GM13976 (cell line): ENCODE data around the gene GOLM1.
"Not testable (repeated sequence)": the region's sequence is repeated elsewhere in the genome, so short reads cannot be mapped to it uniquely, and the experiment has no call there.

Experiments used
- DNase-seq: peaks from one replicate; pipeline ENCODE4 v3.0.0; 2012; ENCODE audit warnings: low spot score
- CTCF ChIP-seq: IDR thresholded peaks from 2 replicates; pipeline ENCODE4 v1.5.1; 2012; ENCODE audit warnings: borderline replicate concordance, mild to moderate bottlenecking; ENCODE audit not compliant: insufficient read depth; ENCODE audit errors: extremely low read depth, missing control alignments, control extremely low read depth
- in situ Hi-C: fragments of 300-500 bp; cut with MboI; formaldehyde crosslinking; loops from one replicate; pipeline ENCODE4 v1.12.0; 2022; ENCODE audit warnings: low sequenced_read_pairs, mixed read lengths, inconsistent platforms; ENCODE audit not compliant: unreplicated experiment

Gene GOLM1

DNA sequence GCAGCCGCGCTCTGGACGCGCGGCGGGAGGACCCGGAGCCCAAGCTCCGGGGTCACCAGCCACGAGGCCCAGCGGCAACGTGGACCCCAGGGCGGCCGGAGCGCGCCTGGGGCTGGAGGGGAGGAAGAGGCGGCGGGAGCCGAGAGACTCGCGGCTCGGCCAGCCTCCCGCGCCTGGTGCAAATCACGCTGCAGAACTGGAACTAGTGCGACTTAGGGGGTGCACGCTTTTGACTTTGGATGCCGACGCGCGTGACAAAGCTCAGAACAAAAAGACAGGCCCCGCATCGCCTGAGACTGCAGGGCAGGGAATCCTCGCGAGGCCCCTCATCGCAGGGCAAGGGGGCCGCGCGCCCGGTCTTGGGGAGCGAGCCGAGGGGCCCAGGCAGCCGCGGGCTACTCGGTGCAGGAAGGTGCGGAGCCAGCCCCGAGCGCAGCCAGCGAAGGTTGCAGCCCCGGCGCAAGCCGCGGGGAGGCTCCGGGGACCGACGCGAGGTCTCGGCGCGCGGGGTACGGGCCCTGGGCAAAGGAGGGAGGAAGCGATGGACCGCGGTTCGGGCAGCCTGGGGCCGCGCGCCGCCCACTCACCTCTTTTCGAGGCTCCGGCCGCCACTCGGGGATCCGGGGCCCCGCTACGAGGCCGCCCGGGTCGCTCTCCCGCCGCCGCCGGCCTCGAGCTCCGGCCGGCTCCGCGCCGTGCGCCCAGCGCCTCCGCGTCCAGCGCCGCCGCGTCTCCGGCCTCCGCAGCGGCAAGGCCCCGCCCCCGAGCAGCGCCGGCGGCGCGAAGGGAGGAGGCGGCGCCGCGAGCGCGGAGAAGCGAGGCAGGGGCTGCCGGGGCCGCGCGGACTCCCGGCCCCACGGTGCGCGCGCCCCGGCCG is at the start of gene GOLM1:
TSS of gene GOLM1 (minus strand) at position 735 of the 877 bp plus-strand sequence. CDS start 20,238 bp downstream, outside the sequence.
- peak; percentile 26 for TF ChIP-seq CTCF
- in situ Hi-C loops: no loop called here
- DNase-seq: peak; percentile 86

DNA sequence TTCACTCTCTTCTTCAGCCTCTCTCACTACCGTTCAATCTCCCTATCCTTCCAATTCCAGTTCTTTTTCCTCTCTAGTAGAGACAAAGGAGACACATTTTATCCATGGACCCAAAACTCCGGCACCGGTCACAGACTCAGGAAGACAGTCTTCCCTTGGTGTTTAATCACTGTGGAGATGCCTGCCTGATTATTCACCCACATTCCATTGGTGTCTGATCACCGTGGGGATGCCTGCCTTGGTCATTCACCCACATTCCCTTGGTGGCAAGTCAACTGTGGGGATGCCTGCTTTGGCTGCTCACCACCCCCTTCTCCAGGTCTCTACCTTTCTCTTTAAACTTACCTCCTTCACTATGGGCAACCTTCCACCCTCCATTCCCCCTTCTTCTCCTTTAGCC is 47.3 kb upstream of the GOLM1 start:
- in situ Hi-C loops, DNase-seq: not testable (repeated sequence)

DNA sequence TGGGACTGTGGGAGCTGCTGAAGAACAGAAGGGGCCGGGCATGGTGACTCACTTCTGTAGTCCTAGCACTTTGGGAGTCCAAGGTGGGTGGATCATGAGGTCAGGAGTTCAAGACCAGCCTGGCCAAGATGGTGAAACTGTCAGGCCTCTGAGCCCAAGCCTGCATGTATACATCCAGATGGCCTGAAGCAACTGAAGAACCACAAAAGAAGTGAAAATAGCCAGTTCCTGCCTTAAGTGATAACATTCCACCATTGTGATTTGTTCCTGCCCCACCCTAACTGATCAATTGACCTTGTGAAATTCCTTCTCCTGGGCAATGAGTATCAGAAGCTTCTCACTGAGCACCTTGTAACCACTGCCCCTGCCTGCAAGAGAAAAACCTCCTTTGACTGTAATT is 46.6 kb upstream of the GOLM1 start:
- DNase-seq, in situ Hi-C loops: not testable (repeated sequence)

GRCh38 chr9:86142973-86143372 is 43.6 kb upstream of the GOLM1 start:
- no peak for DNase-seq
- in situ Hi-C loops: no loop called here
- no peak for TF ChIP-seq CTCF

- no peak for TF ChIP-seq CTCF
- no peak for DNase-seq
- in situ Hi-C loops: no loop called here
Observed at GRCh38 chr9:86141843-86142242, 42.5 kb upstream of the GOLM1 start.

- no peak for DNase-seq
- in situ Hi-C loops: no loop called here
- TF ChIP-seq CTCF: no peak
Observed at GRCh38 chr9:86135371-86135770, 36.0 kb upstream of the GOLM1 start.

GRCh38 chr9:86134361-86134760 is 35.0 kb upstream of the GOLM1 start:
- in situ Hi-C loops: no loop called here
- no peak for DNase-seq
- no peak for TF ChIP-seq CTCF
